ENCODE measurements around the gene AQP10.

GRCh38 chr1:154324241-154324640, 3.3 kb downstream of the AQP10 start:
- TF ChIP-seq CTCF (conservative IDR thresholded peaks at IDR 0.05; ENCODE audit: low read length) (no peak), EZH2phosphoT487 (IDR thresholded peaks at IDR 0.05; ENCODE audit: borderline replicate concordance) (no peak)
